A549 treated with Mapracorat at 1 μM for 4 hours (cell line): ENCODE measurements around the gene ADAM10. TPM values are rescaled to one million over a fixed set of nuclear protein-coding genes. Genes with fewer than 3 reads are reported as not detected.

Source experiments
- total RNA-seq: library from RNA; stranded (reverse); fragments of 200-300 nt; extraction: Qiagen RNA extraction; gene quantifications from 5 replicates; pipeline ENCODE4 v1.2.3, GENCODE V29; 2022

Gene ADAM10
- total RNA-seq, result 84.6 to 125 TPM (median 116 TPM) in 5 replicates

DNA sequence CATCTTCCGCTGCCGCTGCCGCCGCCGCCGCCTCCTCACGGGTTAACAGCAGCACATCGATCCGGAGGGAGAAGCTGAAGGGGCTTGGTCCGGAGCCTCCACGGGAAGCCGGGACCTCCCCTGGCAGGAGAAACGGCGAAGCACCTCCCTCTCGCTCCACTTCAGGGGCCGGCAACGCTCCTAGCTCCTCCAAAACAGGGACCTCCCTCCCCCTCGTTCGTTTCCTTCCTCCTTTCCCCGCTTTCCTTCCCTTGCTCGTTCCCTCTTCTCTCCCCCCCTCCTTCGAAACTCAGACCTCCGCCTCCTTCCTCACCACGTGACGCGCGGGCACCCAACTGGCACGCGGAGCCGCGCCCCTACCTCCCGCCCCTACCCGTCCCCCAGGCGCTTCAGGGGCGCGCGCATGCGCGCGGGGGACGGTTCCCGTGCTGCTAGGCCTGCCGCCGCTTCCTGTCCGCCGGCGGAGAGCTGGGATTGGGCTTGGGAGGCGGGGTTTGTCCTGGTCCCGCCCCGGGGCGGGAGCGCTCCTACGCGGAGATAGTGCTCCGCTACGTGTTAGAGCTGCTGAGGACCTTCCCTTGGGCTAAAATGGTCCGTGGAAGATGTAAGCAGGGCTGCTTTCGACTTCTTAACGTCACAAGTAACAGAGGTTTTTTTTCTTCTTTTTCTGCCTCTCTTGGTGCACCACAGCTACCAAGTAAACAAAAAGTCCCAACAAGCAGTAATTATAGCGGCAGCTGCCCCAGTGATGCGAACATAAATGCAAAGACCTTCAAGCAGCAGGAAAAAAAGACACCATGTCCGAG is at the start of gene ADAM10:
ADAM10 (minus strand) TSS at position 176 of the 806 bp plus-strand sequence; CDS start at position 3, 173 bp downstream.

DNA sequence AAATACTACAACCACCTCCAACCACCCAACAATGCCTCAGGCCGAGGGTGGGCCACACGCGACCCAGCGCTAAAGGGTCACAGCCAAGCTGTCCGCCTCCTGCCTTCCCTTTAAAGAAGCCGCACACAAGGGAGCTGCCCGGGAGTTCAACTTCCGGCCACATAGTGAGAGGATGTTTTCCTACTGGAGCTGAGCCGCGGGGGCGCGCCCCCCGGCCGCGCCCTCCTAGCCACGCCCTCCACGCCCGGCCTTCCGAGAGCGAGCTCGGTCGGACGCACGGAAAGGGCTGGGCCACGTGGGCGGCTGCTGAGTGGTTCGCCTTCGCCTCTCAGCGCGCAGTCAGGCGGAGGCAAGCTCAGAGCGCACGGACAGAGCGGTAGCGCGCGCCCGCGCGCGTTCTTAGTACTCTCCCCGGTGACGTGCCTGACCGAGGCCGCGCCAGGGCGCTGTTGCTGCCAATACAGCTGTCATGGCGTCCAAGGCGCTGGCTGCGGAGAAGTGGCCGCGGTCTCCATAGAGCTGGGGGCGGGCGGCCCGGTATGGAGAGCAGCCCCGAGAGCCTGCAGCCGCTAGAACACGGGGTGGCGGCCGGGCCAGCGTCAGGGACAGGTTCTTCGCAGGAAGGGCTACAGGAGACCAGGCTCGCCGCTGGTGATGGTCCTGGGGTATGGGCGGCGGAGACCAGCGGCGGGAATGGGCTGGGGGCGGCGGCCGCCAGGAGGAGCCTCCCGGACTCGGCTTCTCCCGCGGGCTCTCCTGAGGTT is 21.5 kb upstream of the ADAM10 start, which contains the start of gene MINDY2:
MINDY2 (plus strand) TSS at position 446 of the 764 bp plus-strand sequence; CDS start at position 540, 94 bp downstream.

Other genes with a start within 250 kb of the ADAM10 start
- gene MINDY2, start 21.6 kb upstream of the ADAM10 start, total RNA-seq, result 3.6 to 6.4 TPM (median 4.9 TPM) in 5 replicates
- 63.9 to 81.7 TPM (median 69.9 TPM) in 5 replicates for gene SLTM, start 184.0 kb upstream of the ADAM10 start, total RNA-seq
- 20.6 to 27.1 TPM (median 22.3 TPM) in 5 replicates for gene RNF111, start 238.0 kb upstream of the ADAM10 start, total RNA-seq